Measurements from ENCODE around the gene LAIR1. TPM values are rescaled to one million over a fixed set of nuclear protein-coding genes. Genes with fewer than 3 reads are reported as not detected.

The LAIR1 gene
- total and polyA plus RNA-seq, 2 experiments from 2014 or later: not detected

DNA sequence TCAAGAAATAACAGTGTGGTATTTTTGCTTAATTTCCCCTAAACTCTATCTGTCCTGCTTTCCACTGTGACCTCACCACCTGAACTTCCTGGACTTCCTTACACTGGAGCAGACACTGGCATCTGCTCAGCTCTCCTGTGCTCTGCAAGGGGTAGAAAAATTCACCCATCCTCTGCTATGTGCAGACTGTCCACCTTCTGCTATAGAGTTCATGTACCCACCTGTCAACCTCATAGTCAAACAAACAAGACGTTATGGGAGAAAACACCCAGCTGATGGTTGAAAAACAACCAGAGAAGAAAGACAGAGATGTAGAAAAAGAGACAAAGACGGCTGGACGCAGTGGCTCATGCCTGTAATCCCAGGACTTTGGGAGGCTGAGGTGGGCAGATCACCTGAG is 12.2 kb downstream of the LAIR1 start:
- H2AFZ ChIP-seq: no peak overlapping the region
- H3K4me2 ChIP-seq (ENCODE audit: unreplicated experiment): no peak overlapping the region
- TF ChIP-seq EZH2 (IDR thresholded peaks at IDR 0.05; ENCODE audit: insufficient read depth, poor library complexity, severe bottlenecking) (no peak), EZH2phosphoT487 (IDR thresholded peaks at IDR 0.05; ENCODE audit: insufficient read depth, low read depth) (no peak)
- no peak overlapping the region for H3K27ac ChIP-seq
- 16 to 20% methylated on average over 3 of the region's 3 CpGs for WGBS, 2 experiments (ENCODE audit: low coverage in 1 of 2, low lambda C conversion rate in 2 of 2, missing lambda C conversion rate in 2 of 2)
- H3K9me2 ChIP-seq (ENCODE audit: insufficient read depth): no peaks in the 10 kb centered on the region
- no peaks in the 10 kb centered on the region for H3K79me2 ChIP-seq (ENCODE audit: insufficient read depth)
- DNase-seq: no peak
- H3F3A ChIP-seq (ENCODE audit: insufficient read depth): no peaks in the 10 kb centered on the region
- H3K9ac ChIP-seq: no peak overlapping the region
- H3K9me3 ChIP-seq (ENCODE audit: low read depth): no peaks in the 10 kb centered on the region
- H3K4me1 ChIP-seq (ENCODE audit: insufficient read depth): no peaks in the 10 kb centered on the region
- no peaks in the 10 kb centered on the region for H3K36me3 ChIP-seq (ENCODE audit: low read depth)
- in situ Hi-C loops (cut with MboI): no loop called here
- H3K4me3 ChIP-seq: no peak overlapping the region
- H3K27me3 ChIP-seq (replicated peaks; ENCODE audit: insufficient read depth): no peaks in the 10 kb centered on the region; the same call in 1 of the 2 replicates
- no peaks in the 10 kb centered on the region for H4K20me1 ChIP-seq (ENCODE audit: insufficient read depth)

GRCh38 chr19:54352041-54352440 is 12.7 kb downstream of the LAIR1 start:
- Histone ChIP-seq H2AFZ (no peak overlapping the region), H3K36me3 (ENCODE audit: low read depth) (no peaks in the 10 kb centered on the region), H4K20me1 (ENCODE audit: insufficient read depth) (no peaks in the 10 kb centered on the region), H3K9me3 (ENCODE audit: low read depth) (no peaks in the 10 kb centered on the region), H3K9ac (no peak overlapping the region), H3K4me3 (no peak overlapping the region), H3K9me2 (ENCODE audit: insufficient read depth) (no peaks in the 10 kb centered on the region), H3K27ac (no peak overlapping the region), H3K27me3 (replicated peaks; ENCODE audit: insufficient read depth) (no peaks in the 10 kb centered on the region; the same call in 1 of the 2 replicates), H3F3A (ENCODE audit: insufficient read depth) (no peaks in the 10 kb centered on the region), H3K79me2 (ENCODE audit: insufficient read depth) (no peaks in the 10 kb centered on the region), H3K4me2 (ENCODE audit: unreplicated experiment) (no peak overlapping the region), H3K4me1 (ENCODE audit: insufficient read depth) (no peaks in the 10 kb centered on the region)
- no peak for DNase-seq
- in situ Hi-C loops (cut with MboI): no loop called here
- 20 to 22% methylated on average over 7 of the region's 7 CpGs for WGBS, 2 experiments (ENCODE audit: low coverage in 1 of 2, low lambda C conversion rate in 2 of 2, missing lambda C conversion rate in 2 of 2)
- no peak for TF ChIP-seq EZH2phosphoT487 (IDR thresholded peaks at IDR 0.05; ENCODE audit: insufficient read depth, low read depth)
- TF ChIP-seq EZH2 (IDR thresholded peaks at IDR 0.05; ENCODE audit: insufficient read depth, poor library complexity, severe bottlenecking): no peak

DNA sequence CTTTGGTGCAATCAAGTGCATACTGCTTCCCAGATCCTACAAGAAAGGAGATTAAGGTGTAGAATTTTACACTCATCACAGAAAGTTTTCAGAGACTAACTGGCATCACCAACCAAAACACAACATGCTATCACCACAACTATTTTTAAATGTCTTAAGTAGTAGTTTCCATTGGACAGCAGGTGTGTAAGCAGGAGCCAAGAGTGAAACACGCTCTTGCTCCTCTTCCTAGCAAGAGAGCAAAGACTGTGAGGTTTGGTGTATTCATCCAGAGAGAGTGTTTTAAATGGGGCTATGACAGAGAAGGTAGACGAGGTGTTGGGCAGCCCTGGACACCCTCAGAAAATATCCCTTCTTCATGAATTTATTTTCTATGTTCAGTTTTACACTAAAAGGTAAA is 13.3 kb downstream of the LAIR1 start:
- 0% methylated on average over 2 of the region's 2 CpGs for WGBS, 2 experiments (ENCODE audit: low coverage in 1 of 2, low lambda C conversion rate in 2 of 2, missing lambda C conversion rate in 2 of 2)
- in situ Hi-C loops (cut with MboI): no loop called here

GRCh38 chr19:54345938-54346386 is 18.8 kb downstream of the LAIR1 start:
- Histone ChIP-seq H2AFZ (no peak overlapping the region), H3K36me3 (ENCODE audit: low read depth) (no peaks in the 10 kb centered on the region), H3K4me1 (ENCODE audit: insufficient read depth) (no peaks in the 10 kb centered on the region), H4K20me1 (ENCODE audit: insufficient read depth) (no peaks in the 10 kb centered on the region), H3K4me2 (ENCODE audit: unreplicated experiment) (no peak overlapping the region), H3K79me2 (ENCODE audit: insufficient read depth) (no peaks in the 10 kb centered on the region), H3K9ac (no peak overlapping the region), H3F3A (ENCODE audit: insufficient read depth) (no peaks in the 10 kb centered on the region), H3K4me3 (no peak overlapping the region), H3K27ac (no peak overlapping the region), H3K9me3 (ENCODE audit: low read depth) (no peaks in the 10 kb centered on the region), H3K9me2 (ENCODE audit: insufficient read depth) (no peaks in the 10 kb centered on the region), H3K27me3 (replicated peaks; ENCODE audit: insufficient read depth) (peaks cover 3% of the 10 kb centered on the region; the same call in 1 of the 2 replicates)
- in situ Hi-C loops (cut with MboI): no loop called here
- DNase-seq: no peak
- whole genome bisulfite sequencing, 2 experiments (ENCODE audit: low coverage in 1 of 2, low lambda C conversion rate in 2 of 2, missing lambda C conversion rate in 2 of 2): 40 to 50% methylated on average over 6 of the region's 6 CpGs
- TF ChIP-seq EZH2 (IDR thresholded peaks at IDR 0.05; ENCODE audit: insufficient read depth, poor library complexity, severe bottlenecking) (no peak), EZH2phosphoT487 (IDR thresholded peaks at IDR 0.05; ENCODE audit: insufficient read depth, low read depth) (no peak)

More for the DNA sequence above, 13.3 kb downstream of the LAIR1 start:
- no peaks in the 10 kb centered on the region for H3F3A ChIP-seq (ENCODE audit: insufficient read depth)
- no peak overlapping the region for H3K27ac ChIP-seq
- no peaks in the 10 kb centered on the region for H3K9me3 ChIP-seq (ENCODE audit: low read depth)
- TF ChIP-seq EZH2phosphoT487 (IDR thresholded peaks at IDR 0.05; ENCODE audit: insufficient read depth, low read depth) (no peak), EZH2 (IDR thresholded peaks at IDR 0.05; ENCODE audit: insufficient read depth, poor library complexity, severe bottlenecking) (no peak)
- H2AFZ ChIP-seq: no peak overlapping the region
- no peak overlapping the region for H3K9ac ChIP-seq
- H4K20me1 ChIP-seq (ENCODE audit: insufficient read depth): no peaks in the 10 kb centered on the region
- no peak overlapping the region for H3K4me3 ChIP-seq
- H3K79me2 ChIP-seq (ENCODE audit: insufficient read depth): no peaks in the 10 kb centered on the region
- no peak for DNase-seq
- no peak overlapping the region for H3K4me2 ChIP-seq (ENCODE audit: unreplicated experiment)
- no peaks in the 10 kb centered on the region; the same call in 1 of the 2 replicates for H3K27me3 ChIP-seq (replicated peaks; ENCODE audit: insufficient read depth)
- H3K4me1 ChIP-seq (ENCODE audit: insufficient read depth): no peaks in the 10 kb centered on the region
- no peaks in the 10 kb centered on the region for H3K9me2 ChIP-seq (ENCODE audit: insufficient read depth)
- no peaks in the 10 kb centered on the region for H3K36me3 ChIP-seq (ENCODE audit: low read depth)

GRCh38 chr19:54343868-54344267 is 20.9 kb downstream of the LAIR1 start:
- Histone ChIP-seq H3K4me3 (no peak overlapping the region), H3K27me3 (replicated peaks; ENCODE audit: insufficient read depth) (0 out of 2 replicates have a peak, but pooled peaks cover 3% of the 10 kb centered on the region), H3F3A (ENCODE audit: insufficient read depth) (no peaks in the 10 kb centered on the region), H3K4me2 (ENCODE audit: unreplicated experiment) (no peak overlapping the region), H3K9ac (no peak overlapping the region), H3K36me3 (ENCODE audit: low read depth) (no peaks in the 10 kb centered on the region), H4K20me1 (ENCODE audit: insufficient read depth) (no peaks in the 10 kb centered on the region), H3K4me1 (ENCODE audit: insufficient read depth) (no peaks in the 10 kb centered on the region), H2AFZ (no peak overlapping the region), H3K79me2 (ENCODE audit: insufficient read depth) (no peaks in the 10 kb centered on the region), H3K9me3 (ENCODE audit: low read depth) (no peaks in the 10 kb centered on the region), H3K27ac (no peak overlapping the region), H3K9me2 (ENCODE audit: insufficient read depth) (no peaks in the 10 kb centered on the region)
- 10% methylated on average over 4 of the region's 4 CpGs for WGBS, 2 experiments (ENCODE audit: low coverage in 1 of 2, low lambda C conversion rate in 2 of 2, missing lambda C conversion rate in 2 of 2)
- TF ChIP-seq EZH2 (IDR thresholded peaks at IDR 0.05; ENCODE audit: insufficient read depth, poor library complexity, severe bottlenecking): no peak
- no peak for TF ChIP-seq EZH2phosphoT487 (IDR thresholded peaks at IDR 0.05; ENCODE audit: insufficient read depth, low read depth)
- no peak for DNase-seq
- in situ Hi-C loops (cut with MboI): no loop called here
